Cardiac muscle cell (in vitro differentiated cells and primary cell): ENCODE measurements around the gene ADAD2. TPM values are rescaled to one million over a fixed set of nuclear protein-coding genes. Genes with fewer than 3 reads are reported as not detected.

Experiments
- DNase-seq, 2 donors: peaks; one replicate each; pipeline versions ENCODE4 v3.0.0 to v3.0.0-alpha.2; 2010 to 2017; ENCODE audit warnings: low read depth in 1 of 2, low spot score in 1 of 2
- H3K27ac ChIP-seq: fragments of 200-600 bp; sonication (generic); 2 replicates; pipeline ENCODE4 v1.5.1; 2016
- H3K27me3 ChIP-seq: fragments of 200-600 bp; sonication (generic); 2 replicates; pipeline ENCODE4 v1.6.0; 2016; ENCODE audit warnings: control low read depth
- H3K36me3 ChIP-seq: fragments of 200-600 bp; sonication (generic); 2 replicates; pipeline ENCODE4 v1.5.1; 2016; ENCODE audit warnings: control low read depth
- H3K4me1 ChIP-seq: fragments of 200-600 bp; sonication (generic); 2 replicates; pipeline ENCODE4 v1.8.1; 2017; ENCODE audit warnings: low read depth, mild to moderate bottlenecking, mixed run types
- H3K4me3 ChIP-seq: fragments of 200-600 bp; sonication (generic); 2 replicates; pipeline ENCODE4 v1.5.1; 2016; ENCODE audit warnings: mild to moderate bottlenecking
- H3K9me3 ChIP-seq: fragments of 200-600 bp; sonication (generic); 2 replicates; pipeline ENCODE4 v1.5.1; 2017; ENCODE audit warnings: low read depth, mild to moderate bottlenecking, control low read depth
- CTCF ChIP-seq: IDR thresholded peaks from 2 replicates; pipeline ENCODE4 v1.5.1; 2012; ENCODE audit warnings: low read depth, mild to moderate bottlenecking, low read length
- polyA plus RNA-seq: library from polyadenylated mRNA; unstranded; fragments of >200 nt; fragmentation: Nextera tagmentation; extraction: Ambion mirVana; gene quantifications from 2 replicates; pipeline ENCODE4 v1.2.1, GENCODE V29; 2016
- total RNA-seq: library from RNA; depleted of rRNA; stranded (reverse); fragments of >200 nt; gene quantifications from 2 replicates; pipeline ENCODE4 v1.2.3, GENCODE V29; 2016

ADAD2 gene
- total and polyA plus RNA-seq, 2 experiments from 2014 or later: not detected

GRCh38 chr16:84177741-84178073, 13.2 kb upstream of the ADAD2 start:
- H3K9me3 ChIP-seq: no peaks in the 10 kb centered on the region
- H3K4me3 ChIP-seq: no peak overlapping the region
- H3K4me1 ChIP-seq: no peaks in the 10 kb centered on the region
- H3K27ac ChIP-seq: no peak overlapping the region
- DNase-seq: peak in 1 of 2 donors; percentile 39
- H3K27me3 ChIP-seq: no peaks in the 10 kb centered on the region
- peaks cover 11% of the 10 kb centered on the region for H3K36me3 ChIP-seq
- no peak for TF ChIP-seq CTCF

- Histone ChIP-seq H3K4me1 (no peaks in the 10 kb centered on the region), H3K4me3 (no peak overlapping the region), H3K36me3 (peaks cover 11% of the 10 kb centered on the region), H3K27ac (no peak overlapping the region), H3K9me3 (no peaks in the 10 kb centered on the region), H3K27me3 (no peaks in the 10 kb centered on the region)
- no peak for DNase-seq
- no peak for TF ChIP-seq CTCF
Measured at GRCh38 chr16:84178146-84178765, 12.7 kb upstream of the ADAD2 start.

- DNase-seq: no peak
- H3K4me3 ChIP-seq: no peak overlapping the region
- peaks cover 11% of the 10 kb centered on the region for H3K36me3 ChIP-seq
- TF ChIP-seq CTCF: no peak
- no peaks in the 10 kb centered on the region for H3K9me3 ChIP-seq
- no peaks in the 10 kb centered on the region for H3K27me3 ChIP-seq
- no peak overlapping the region for H3K27ac ChIP-seq
- H3K4me1 ChIP-seq: no peaks in the 10 kb centered on the region
Measured at GRCh38 chr16:84178892-84179611, 11.9 kb upstream of the ADAD2 start.

GRCh38 chr16:84179612-84180320, 11.2 kb upstream of the ADAD2 start:
- no peak for DNase-seq
- no peaks in the 10 kb centered on the region for H3K4me1 ChIP-seq
- no peaks in the 10 kb centered on the region for H3K27me3 ChIP-seq
- no peak for TF ChIP-seq CTCF
- H3K9me3 ChIP-seq: no peaks in the 10 kb centered on the region
- H3K4me3 ChIP-seq: no peak overlapping the region
- H3K36me3 ChIP-seq: peaks cover 11% of the 10 kb centered on the region
- no peak overlapping the region for H3K27ac ChIP-seq

GRCh38 chr16:84180519-84181140, 10.3 kb upstream of the ADAD2 start:
- Histone ChIP-seq H3K27me3 (no peaks in the 10 kb centered on the region), H3K27ac (no peak overlapping the region), H3K36me3 (peaks cover 11% of the 10 kb centered on the region), H3K4me1 (no peaks in the 10 kb centered on the region), H3K4me3 (no peak overlapping the region), H3K9me3 (no peaks in the 10 kb centered on the region)
- TF ChIP-seq CTCF: no peak
- DNase-seq: no peak
